NT2/D1 (cell line): ENCODE results near the gene FANCE.

Experiments
- SUZ12 ChIP-seq: IDR thresholded peaks from 2 replicates; pipeline ENCODE4 v1.6.1; 2011; ENCODE audit not compliant: insufficient read length, insufficient read depth; ENCODE audit errors: extremely low read depth
- YY1 ChIP-seq: IDR thresholded peaks from 2 replicates; pipeline ENCODE4 v1.6.1; 2011; ENCODE audit not compliant: insufficient read length, insufficient read depth
- ZNF274 ChIP-seq: IDR thresholded peaks from 2 replicates; pipeline ENCODE4 v1.6.1; 2011; ENCODE audit warnings: mild to moderate bottlenecking, low read depth, low read length

DNA sequence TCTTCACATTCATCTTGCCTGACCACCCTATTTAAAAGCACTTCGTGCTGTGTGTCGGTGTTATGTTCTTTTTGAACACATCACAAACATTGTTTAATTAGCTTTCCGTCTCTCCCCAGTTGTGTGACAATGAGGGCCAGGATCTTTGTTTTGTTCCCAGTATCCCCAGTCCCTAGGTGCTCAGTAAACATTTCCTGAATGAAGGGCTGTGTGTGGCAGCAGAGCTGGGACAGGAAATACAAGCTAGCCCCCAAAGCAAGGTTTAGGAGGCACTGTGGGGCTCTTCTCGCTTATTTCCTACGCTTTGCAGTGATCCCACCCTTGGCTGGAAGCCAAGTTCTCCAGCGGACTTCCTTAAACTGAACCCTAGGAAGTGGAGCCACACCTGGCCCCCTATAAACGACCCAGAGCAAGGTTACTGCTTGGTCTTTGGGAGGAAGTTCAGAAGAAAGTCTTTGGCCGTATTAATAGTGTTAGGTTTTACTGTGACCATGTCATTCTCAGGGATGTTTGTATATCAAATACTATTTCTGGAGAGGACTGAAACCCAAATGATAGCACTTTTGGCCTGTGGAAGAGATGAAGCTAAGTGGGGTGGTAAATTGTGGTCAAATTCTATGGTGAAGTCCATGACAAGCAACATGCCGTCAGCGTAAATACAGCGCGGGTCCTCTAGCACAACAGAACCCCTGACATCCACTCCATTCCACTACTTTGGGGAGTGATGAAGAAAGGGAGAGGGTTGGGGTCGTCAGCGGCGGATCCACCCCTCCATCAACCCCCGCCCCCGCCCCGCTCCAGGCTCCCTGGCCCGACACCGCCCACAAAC lies 570 bp upstream of the FANCE start:
- no peak for TF ChIP-seq ZNF274
- no peak for TF ChIP-seq YY1
- TF ChIP-seq SUZ12: no peak
